Measurements from ENCODE around the gene CNGB1. TPM values are rescaled to one million over a fixed set of nuclear protein-coding genes. Genes with fewer than 3 reads are reported as not detected.
"Not testable (repeated sequence)": the region's sequence is repeated elsewhere in the genome, so short reads cannot be mapped to it uniquely, and the experiment has no call there.

Gene CNGB1
- total RNA-seq, 1 experiment from 2014 or later: not detected

- no peak for DNase-seq (ENCODE audit: low spot score)
Observed at GRCh38 chr16:57997176-57997527, 26.2 kb upstream of the CNGB1 start.

DNA sequence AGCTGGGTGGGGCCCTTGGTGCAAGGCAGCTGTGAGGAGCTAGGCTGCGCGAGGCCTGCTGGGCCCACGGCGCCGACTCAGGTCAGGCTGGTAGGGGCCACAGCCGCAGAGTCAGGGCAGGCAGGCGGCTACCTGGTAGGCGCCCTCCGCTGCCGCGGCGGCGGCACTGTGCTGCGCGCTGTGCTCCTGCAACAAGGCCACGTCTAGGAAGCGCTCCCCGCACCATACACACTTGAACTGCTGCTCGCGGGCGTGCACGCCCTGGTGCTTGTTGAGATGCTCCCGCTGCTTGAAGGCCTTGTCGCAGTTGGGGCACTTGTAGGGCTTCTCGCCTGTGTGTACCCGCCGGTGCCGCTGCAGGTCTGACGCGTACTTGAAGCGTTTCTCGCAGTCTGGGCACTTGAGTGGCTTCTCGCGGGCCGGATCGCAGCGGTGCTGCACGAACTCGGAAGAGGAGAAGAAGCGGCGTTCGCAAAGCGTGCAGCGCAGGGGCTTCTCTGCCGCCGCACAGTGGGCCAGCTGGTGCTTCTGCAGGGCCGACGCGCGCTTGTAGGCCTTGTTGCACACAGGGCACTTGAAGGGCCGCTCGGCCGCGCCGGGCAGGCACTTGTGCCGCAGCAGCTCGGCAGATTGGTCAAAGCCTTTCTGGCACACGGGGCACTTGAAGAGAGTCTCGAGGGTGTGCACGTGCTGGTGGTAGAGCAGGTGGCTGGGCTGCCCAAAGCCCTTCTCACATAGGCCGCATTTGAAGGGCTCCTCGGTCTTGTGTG is 25.7 kb upstream of the CNGB1 start:
- no peak for DNase-seq (ENCODE audit: low spot score)

GRCh38 chr16:57995721-57996405 is 24.9 kb upstream of the CNGB1 start:
- DNase-seq (ENCODE audit: low spot score): no peak

GRCh38 chr16:57994778-57995177 is 23.9 kb upstream of the CNGB1 start:
- DNase-seq (ENCODE audit: low spot score): peak; percentile 66

DNA sequence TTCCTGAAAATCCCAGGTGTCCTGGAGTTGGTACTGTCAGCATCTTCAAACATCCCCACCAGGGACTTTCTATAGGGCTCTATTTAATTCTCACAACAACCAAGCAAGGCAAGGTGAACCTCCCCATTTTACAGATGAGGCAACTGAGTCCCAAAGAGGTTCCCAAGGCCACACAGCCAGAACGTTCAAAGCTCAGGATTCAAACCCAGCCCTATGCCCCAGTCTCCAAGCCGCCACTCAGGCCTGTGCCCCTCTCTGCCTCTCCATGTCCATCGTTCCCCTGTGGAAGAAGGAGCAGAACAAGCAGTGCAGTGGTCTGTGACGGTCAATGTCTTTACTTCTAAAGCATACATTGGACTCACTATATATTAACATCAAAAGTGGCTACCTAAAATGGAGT is 23.4 kb upstream of the CNGB1 start:
- no peak for DNase-seq (ENCODE audit: low spot score)

- DNase-seq (ENCODE audit: low spot score): no peak
Observed at GRCh38 chr16:57993897-57994296, 23.0 kb upstream of the CNGB1 start.

GRCh38 chr16:57993438-57993837 is 22.5 kb upstream of the CNGB1 start:
- DNase-seq (ENCODE audit: low spot score): no peak

GRCh38 chr16:57992084-57992483 is 21.2 kb upstream of the CNGB1 start:
- DNase-seq (ENCODE audit: low spot score): no peak

DNA sequence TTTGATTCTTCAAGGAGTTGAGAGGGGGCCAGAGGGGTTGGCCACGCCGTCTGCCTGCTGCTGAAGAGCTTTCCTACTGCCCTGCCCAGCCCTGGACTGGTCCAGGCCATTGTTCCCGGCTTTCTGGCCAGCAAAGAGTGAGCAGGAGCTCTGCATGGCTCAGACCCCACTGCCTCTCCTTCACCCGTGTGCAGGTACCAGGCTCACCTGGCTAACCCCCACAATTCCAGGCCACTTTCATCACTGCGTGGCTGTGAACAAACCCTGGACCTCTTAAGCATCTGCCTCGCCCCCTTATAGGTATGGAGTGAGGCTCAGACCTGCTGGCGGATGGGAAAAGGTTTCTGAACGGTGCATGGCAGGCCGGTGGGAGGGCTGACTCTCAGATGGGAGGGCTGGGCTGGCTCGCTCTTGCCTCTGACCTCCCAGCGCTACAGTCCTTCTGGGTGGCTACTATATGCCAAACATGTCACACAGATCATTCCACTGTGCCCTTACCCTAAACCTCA is 20.7 kb upstream of the CNGB1 start:
- no peak for DNase-seq (ENCODE audit: low spot score)

DNA sequence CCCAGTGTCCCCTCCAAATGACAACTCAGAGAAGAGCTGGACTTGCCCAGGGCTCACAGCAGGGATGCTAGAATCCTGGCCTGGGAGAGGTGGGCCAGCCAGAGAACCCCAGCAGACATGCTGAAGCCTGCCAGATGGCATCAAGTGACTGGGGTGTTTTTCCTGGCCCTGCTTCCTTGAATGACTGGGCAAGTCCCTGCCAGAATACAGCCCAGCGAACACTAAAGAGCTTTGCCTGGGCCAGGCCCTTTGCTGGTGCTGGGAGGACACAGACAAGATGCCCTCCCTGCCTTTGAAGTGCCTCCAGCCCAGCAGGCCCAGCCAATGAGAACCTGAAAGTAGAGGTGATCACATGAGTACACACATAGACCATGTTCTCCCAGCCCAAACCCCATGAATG is 18.0 kb upstream of the CNGB1 start:
- DNase-seq (ENCODE audit: low spot score): no peak

DNA sequence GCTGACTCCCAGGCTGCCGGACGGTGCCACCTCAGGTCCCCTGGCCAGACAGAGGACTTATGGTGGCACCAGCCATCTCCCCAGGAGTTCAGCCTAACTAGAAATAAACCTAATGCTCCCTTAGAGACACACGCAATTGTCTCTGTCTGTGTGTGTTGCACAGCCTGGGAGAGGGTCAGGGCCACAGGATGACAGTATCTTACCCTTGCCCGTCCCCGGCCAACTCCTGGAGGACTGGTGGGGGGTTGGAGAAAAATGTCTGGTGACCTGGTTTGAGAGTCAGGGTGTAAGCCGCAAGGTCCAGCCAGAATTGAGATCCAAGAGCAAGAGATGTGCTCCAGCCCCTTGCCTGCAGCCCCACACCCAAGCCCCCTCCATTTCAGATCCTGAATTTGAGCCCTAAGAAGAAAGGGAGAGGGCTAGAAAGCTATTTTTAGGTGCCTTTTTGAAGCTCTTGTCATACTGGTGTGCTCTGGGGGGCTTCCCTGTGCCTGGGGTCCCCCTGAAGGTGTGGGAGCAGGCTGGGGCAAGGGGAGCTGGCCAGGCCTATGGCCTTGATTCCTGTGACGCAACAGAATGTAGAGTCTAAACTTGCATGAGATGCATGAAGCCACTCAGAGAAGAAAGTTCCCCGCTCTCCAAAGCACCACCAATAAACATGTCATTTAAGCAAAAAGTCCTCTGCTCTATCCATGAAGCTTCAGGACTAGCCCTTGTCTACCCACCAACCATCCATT is 16.7 kb upstream of the CNGB1 start:
- DNase-seq (ENCODE audit: low spot score): no peak

DNA sequence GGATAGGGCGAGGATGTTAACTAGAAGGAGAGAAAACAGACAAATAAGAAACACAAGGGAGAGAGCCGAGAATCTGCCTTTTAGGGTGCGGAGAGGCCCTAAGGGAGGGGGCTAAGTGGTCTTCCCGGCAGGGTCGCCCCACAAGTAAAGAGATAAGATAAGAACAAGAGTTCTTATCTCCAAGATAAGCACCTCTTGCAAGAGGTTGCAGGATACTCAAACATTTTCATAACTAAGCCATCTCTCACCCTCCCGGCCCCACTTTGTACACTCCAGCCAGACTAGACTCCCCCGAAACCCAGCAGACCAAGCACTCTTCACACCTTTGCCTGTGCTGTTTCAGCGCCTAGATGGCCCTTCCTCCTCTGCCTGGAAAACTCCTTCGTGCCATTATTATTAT is 15.3 kb upstream of the CNGB1 start:
- DNase-seq (ENCODE audit: low spot score): no peak

GRCh38 chr16:57985204-57986181 is 14.6 kb upstream of the CNGB1 start:
- DNase-seq (ENCODE audit: low spot score): no peak

DNA sequence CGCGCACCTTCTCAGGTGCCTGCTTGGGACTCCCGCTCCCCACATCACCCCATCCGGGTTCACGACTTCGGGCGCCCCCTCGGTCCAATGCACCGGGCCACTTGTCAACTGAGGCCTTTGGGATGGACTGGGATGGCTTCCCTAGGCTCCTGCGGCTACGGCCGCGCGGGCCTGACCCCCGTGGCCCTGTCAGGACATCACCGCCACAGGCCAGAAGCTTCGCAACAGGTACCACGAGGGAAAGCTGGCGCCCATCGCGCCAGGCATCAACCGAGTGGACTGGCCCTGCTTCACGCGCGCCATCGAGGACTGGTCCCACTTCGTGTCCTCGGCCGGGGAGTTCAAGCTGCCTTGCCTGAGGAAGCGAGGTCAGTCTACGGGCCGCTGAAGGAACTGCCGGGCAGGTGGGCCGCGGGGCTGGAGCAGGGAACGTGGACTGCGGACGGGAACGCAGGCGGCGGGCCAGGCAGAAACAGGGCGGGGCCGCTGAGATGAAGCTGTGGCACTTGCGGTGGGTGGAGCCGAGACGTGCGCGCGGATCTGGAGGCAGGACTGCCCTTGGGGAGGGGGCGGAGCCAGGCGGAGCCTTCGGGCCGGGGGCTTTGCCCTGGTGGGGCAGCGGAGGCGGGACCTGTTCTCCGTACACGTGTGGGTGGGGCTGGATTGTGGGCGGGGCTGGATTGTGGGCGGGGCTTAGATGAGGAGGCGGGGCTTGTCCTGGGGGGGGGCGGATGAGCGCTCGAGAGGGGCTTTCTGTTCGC is 13.7 kb upstream of the CNGB1 start:
- DNase-seq (ENCODE audit: low spot score): no peak

GRCh38 chr16:57982385-57982784 is 11.5 kb upstream of the CNGB1 start:
- DNase-seq (ENCODE audit: low spot score): no peak

- peak; percentile 41 for DNase-seq (ENCODE audit: low spot score)
Observed at GRCh38 chr16:57981636-57982035, 10.7 kb upstream of the CNGB1 start.

- no peak for DNase-seq (ENCODE audit: low spot score)
Observed at GRCh38 chr16:57979006-57979585, 8.2 kb upstream of the CNGB1 start.

DNA sequence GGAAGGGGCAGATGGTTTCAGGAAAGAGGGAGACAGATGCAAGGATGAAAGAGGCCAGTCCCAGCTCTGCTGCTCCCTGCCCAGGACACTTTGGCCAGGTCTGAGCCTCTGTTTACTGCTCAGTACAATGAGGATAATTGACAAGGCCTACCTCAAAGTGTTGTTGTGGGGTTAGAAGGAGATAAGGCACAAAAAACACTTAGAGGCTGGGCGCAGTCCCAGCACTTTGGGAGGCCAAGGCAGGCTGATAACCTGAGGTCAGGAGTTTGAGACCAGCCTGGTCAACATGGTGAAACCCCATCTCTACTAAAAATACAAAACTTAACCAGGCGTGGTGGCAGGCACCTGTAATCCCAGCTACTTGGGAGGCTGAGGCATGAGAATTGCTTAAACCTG is 7.1 kb upstream of the CNGB1 start:
- not testable (repeated sequence) for DNase-seq (ENCODE audit: low spot score)

GRCh38 chr16:57977418-57978069 is 6.6 kb upstream of the CNGB1 start:
- no peak for DNase-seq (ENCODE audit: low spot score)

DNA sequence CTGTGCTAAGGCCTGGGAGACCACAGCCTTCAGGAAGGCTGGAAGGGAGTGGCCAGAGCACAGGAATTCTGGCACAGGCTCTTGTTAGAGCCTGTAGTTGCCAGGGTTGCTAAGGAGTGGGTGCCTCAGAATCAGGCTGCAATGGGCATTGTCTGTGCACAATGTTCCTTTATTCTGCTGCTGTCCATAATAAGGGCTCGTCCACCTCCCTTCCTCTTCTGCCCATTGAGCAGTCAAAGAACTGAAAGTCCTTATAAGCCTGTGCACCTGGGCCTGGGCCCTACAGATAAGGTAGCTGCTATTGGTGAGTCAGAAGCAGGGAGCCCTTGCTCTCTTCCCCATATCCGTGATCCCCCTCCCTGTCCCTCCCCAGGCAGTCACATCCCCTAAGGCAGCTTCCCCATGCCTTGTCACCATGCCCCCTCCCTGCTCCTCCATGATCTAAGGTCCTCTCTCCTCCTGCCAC is 5.4 kb upstream of the CNGB1 start:
- no peak for DNase-seq (ENCODE audit: low spot score)
